Fibroblast of villous mesenchyme (primary cell): ENCODE data around the gene KRT38. TPM values are rescaled to one million over a fixed set of nuclear protein-coding genes. Genes with fewer than 3 reads are reported as not detected.

Experiments
- DNase-seq: peaks from one replicate; pipeline ENCODE4 v3.0.0-alpha.2; 2010; ENCODE audit warnings: low read depth
- H3K4me3 ChIP-seq: 2 replicates; pipeline ENCODE4 v1.5.1; 2011; ENCODE audit warnings: low read depth, mild to moderate bottlenecking, low read length
- total RNA-seq: library from RNA; depleted of rRNA; stranded (reverse); fragments of >200 nt; gene quantifications from 2 replicates; pipeline ENCODE4 v1.2.3, GENCODE V29; 2012
- TF ChIP-seq, protein P1 (sequence below): IDR thresholded peaks from 2 replicates; pipeline ENCODE4 v1.5.1; 2012; ENCODE audit warnings: low read depth, mild to moderate bottlenecking, low read length; ENCODE audit not compliant: insufficient read depth

Gene KRT38
- total RNA-seq, 1 donor, result under 0.01 TPM

DNA sequence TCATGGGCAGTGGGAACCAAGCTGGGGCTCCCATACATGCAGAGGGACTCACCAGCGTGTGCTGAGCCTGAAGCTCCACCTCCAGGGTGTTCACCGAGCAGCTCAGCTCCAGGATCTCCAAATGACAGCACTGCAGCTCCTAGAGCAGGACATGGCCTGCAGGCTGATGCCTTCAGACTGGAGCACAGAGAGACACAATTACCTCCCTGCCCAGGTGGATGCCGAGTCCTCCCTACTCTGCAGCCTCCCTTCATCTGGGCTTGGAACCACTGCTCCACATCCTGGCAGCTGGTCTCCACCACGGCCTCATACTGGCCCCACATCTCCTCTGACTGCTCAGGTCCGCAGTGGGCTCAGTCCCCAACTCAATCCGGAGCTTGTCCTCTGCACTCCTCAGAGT, 8.2 kb upstream of the KRT38 start:
- DNase-seq, result no peak
- TF ChIP-seq, protein P1, sequence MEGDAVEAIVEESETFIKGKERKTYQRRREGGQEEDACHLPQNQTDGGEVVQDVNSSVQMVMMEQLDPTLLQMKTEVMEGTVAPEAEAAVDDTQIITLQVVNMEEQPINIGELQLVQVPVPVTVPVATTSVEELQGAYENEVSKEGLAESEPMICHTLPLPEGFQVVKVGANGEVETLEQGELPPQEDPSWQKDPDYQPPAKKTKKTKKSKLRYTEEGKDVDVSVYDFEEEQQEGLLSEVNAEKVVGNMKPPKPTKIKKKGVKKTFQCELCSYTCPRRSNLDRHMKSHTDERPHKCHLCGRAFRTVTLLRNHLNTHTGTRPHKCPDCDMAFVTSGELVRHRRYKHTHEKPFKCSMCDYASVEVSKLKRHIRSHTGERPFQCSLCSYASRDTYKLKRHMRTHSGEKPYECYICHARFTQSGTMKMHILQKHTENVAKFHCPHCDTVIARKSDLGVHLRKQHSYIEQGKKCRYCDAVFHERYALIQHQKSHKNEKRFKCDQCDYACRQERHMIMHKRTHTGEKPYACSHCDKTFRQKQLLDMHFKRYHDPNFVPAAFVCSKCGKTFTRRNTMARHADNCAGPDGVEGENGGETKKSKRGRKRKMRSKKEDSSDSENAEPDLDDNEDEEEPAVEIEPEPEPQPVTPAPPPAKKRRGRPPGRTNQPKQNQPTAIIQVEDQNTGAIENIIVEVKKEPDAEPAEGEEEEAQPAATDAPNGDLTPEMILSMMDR, result no peak
- no peak overlapping the region for H3K4me3 ChIP-seq

DNA sequence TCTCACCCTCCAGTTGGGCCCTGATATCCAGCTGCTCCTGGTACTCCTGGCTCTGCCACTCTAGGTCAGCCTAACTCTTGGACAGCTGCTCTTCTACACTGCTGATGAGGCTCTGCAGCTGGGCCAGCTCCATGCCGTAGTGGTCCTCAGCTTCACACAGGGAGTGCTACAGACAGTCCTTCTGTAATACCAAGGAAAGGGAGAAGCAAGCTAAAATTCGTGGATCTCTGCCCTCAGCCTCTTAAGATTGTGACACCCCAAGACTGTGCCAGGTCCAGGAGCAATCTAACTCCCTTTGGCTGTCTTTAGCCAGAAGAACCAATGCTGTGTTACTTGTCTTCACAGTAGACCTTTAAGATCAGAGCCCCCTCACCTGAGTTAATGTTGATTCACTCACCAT, 7.7 kb upstream of the KRT38 start:
- H3K4me3 ChIP-seq, result no peak overlapping the region
- TF ChIP-seq, protein P1, result no peak
- DNase-seq, result no peak

DNA sequence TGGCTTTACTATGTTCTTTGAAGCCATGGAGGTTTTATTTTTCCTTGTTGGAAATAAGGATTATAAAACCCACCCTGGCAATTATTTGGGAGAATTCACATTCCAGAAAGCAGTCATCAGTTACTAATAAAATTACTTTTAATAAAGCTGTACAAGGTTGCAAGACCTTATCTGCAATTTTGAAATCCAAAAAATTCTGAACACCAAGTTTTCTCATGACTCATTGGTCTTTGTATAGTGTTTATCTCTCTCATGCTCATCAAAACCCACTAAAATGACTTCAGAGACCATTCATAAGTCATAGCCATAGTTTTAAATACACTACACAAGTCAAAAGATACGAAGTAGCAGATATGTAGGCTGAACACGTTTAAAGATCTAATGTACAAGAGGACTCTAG, 6.0 kb upstream of the KRT38 start:
- no peak overlapping the region for H3K4me3 ChIP-seq
- TF ChIP-seq, protein P1, result no peak
- peak; percentile 93 for DNase-seq

DNA sequence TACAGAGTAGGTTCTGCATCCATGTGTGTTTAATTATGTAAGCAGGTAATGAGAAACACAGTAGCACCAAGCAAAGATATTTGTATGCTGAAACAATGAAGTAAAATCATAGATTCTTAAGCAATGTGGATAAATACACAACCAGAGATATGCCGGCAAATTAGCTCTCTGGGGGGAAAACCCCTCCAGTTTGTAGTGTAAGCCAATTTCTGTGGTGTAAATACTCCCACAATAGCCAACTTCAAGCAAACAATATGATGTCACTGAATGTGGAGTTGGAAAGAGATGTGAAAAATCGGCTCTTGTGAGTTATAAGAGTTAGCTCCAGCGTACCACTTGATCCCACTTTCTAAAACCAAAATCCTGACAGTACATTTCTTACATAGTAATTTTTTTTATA, 3.9 kb upstream of the KRT38 start:
- DNase-seq, result no peak
- TF ChIP-seq, protein P1, result no peak
- no peak overlapping the region for H3K4me3 ChIP-seq

DNA sequence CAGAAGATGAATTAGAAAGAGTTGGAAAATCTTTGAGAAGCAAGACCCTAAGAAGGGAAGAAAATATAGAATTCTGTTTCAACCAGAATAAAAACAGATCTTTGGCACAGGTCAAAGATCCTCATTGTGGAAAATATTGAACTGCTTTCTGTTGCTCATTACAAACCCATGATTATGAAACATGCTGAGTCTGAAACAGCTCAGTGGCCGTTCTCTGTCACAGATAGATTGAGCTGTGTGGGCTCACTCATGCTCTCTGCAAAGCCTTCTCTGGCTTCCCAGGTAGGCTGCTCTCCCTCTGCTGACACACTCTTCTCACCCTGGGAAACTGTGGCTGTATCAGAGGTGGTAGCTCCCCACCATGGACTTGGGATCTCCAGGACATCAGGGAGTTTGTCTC, 3.4 kb upstream of the KRT38 start:
- no peak for DNase-seq
- TF ChIP-seq, protein P1, result no peak
- H3K4me3 ChIP-seq, result no peak overlapping the region

DNA sequence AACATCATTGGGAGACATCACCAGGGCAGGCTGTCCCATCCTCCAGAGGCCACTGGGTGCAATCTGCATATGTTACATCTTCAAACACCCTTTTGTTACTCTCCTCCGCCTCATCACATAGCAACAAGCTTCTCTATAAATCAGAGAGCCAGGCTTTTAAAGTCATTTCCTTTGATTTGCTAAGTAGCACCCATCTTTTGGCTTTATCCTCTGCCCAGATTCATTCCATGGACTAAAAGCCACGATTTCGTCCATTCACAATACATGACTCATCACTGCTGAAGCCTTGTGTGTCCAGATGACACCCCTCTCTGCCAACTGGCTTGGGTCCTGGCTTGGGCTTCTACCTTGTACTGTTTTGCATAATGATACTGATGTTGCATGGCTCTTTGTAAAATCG, 2.0 kb upstream of the KRT38 start:
- peak; percentile 61 for DNase-seq
- no peak overlapping the region for H3K4me3 ChIP-seq
- TF ChIP-seq, protein P1, result no peak

DNA sequence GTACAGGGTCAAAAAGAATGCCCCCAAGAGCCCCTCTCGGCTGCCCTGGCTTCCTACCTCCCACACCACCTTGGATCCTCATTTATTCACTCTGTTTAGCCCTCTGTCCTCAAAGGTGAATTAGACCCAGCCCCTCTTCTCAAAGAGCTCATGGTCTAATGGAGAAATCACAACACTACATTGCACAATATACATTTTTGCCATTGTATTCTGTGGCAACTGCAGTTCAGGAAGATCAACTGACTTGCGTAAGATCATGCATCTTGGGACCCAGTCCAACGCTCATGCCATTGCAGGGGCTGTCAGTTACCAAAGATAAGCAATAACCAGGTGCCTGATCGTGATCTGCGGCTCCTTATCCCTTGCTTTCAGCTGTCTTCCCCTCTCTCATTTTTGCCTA, 1.4 kb downstream of the KRT38 start:
- DNase-seq, result peak; percentile 26
- H3K4me3 ChIP-seq, result no peak overlapping the region
- TF ChIP-seq, protein P1, result no peak
